Peyer's patch (tissue), 4 donors: ENCODE results near the gene PCTP. TPM values are rescaled to one million over a fixed set of nuclear protein-coding genes. Genes with fewer than 3 reads are reported as not detected.

Source experiments
- DNase-seq, 3 donors: peaks; one replicate each; pipeline ENCODE4 v3.0.0-alpha.2; 2017 to 2019
- H3K27ac ChIP-seq, 4 donors: fragments of 200-600 bp; sonication (generic); one replicate each; pipeline ENCODE4 v1.5.1; 2016 to 2019
- H3K27me3 ChIP-seq, 2 donors: fragments of 200-600 bp; sonication (generic); one replicate each; pipeline ENCODE4 v1.5.1; 2019
- H3K36me3 ChIP-seq, 3 donors: fragments of 200-600 bp; sonication (generic); one replicate each; pipeline ENCODE4 v1.5.1; 2016 to 2019
- H3K4me1 ChIP-seq, 4 donors: fragments of 200-600 bp; sonication (generic); one replicate each; pipeline ENCODE4 v1.5.1; 2016 to 2019
- H3K4me3 ChIP-seq, 4 donors: fragments of 200-600 bp; sonication (generic); 1 replicate in 3 of 4; 2 replicates in 1 of 4; pipeline ENCODE4 v1.5.1; 2016 to 2019; ENCODE audit warnings: mild to moderate bottlenecking in 1 of 4
- H3K9me3 ChIP-seq, 4 donors: fragments of 200-600 bp; sonication (generic); one replicate each; pipeline ENCODE4 v1.5.1; 2016 to 2019; ENCODE audit warnings: mild to moderate bottlenecking in 1 of 4
- POLR2A ChIP-seq, 2 donors: fragments of 450-650 bp; IDR thresholded peaks; one replicate each; pipeline ENCODE4 v1.5.1; 2017; ENCODE audit warnings: antibody characterized with exemption in 2 of 2, mild to moderate bottlenecking in 2 of 2, moderate library complexity in 2 of 2
- total RNA-seq, 4 donors: library from RNA; depleted of rRNA; stranded (reverse); fragments of >200 nt; gene quantifications; one replicate each; pipeline ENCODE4 v1.1.0, GENCODE V29; 2016
- TF ChIP-seq, protein P1 (sequence below), 6 experiments: fragments of 450-650 bp in 4 of 6; fragments of 200-600 bp in 2 of 6; sonication (generic) in 1 of 6; IDR thresholded peaks; one replicate each; pipeline ENCODE4 v1.5.1; 2017 to 2019; ENCODE audit warnings: antibody characterized with exemption in 6 of 6, mild to moderate bottlenecking in 3 of 6, moderate library complexity in 1 of 6

The PCTP gene
- total RNA-seq, 4 donors from 2014 or later = 16.0 to 35.5 (median 26.5) TPM

DNA sequence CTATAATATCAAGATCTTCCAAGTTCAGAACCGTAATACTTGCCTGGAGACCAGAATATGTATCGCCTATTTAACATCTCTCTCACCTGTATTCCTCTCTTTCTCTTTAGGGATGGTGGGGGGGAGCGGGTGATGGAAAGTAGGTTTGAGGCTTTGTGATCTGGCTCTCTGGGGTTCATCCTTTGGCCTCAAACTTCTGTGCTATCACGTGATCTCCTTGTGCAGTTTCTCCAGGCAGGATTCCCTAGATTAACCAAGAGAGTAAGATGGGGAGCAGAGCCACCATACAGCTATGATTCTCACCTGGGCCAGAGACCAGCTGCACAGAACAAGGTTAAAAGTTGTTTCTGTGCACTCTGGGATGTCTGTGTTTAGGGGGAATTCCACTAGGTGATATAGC is 33.4 kb upstream of the PCTP start:
- Histone ChIP-seq H3K4me1 (no peaks in the 10 kb centered on the region), H3K4me3 (no peak overlapping the region), H3K9me3 (no peaks in the 10 kb centered on the region), H3K36me3 (no peaks in the 10 kb centered on the region), H3K27ac (no peak overlapping the region), H3K27me3 (no peaks in the 10 kb centered on the region)
- DNase-seq = no peak
- TF ChIP-seq POLR2A (IDR thresholded peaks at IDR 0.05) = no peak
- TF ChIP-seq, protein P1, sequence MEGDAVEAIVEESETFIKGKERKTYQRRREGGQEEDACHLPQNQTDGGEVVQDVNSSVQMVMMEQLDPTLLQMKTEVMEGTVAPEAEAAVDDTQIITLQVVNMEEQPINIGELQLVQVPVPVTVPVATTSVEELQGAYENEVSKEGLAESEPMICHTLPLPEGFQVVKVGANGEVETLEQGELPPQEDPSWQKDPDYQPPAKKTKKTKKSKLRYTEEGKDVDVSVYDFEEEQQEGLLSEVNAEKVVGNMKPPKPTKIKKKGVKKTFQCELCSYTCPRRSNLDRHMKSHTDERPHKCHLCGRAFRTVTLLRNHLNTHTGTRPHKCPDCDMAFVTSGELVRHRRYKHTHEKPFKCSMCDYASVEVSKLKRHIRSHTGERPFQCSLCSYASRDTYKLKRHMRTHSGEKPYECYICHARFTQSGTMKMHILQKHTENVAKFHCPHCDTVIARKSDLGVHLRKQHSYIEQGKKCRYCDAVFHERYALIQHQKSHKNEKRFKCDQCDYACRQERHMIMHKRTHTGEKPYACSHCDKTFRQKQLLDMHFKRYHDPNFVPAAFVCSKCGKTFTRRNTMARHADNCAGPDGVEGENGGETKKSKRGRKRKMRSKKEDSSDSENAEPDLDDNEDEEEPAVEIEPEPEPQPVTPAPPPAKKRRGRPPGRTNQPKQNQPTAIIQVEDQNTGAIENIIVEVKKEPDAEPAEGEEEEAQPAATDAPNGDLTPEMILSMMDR (IDR thresholded peaks at IDR 0.05) = no peak

DNA sequence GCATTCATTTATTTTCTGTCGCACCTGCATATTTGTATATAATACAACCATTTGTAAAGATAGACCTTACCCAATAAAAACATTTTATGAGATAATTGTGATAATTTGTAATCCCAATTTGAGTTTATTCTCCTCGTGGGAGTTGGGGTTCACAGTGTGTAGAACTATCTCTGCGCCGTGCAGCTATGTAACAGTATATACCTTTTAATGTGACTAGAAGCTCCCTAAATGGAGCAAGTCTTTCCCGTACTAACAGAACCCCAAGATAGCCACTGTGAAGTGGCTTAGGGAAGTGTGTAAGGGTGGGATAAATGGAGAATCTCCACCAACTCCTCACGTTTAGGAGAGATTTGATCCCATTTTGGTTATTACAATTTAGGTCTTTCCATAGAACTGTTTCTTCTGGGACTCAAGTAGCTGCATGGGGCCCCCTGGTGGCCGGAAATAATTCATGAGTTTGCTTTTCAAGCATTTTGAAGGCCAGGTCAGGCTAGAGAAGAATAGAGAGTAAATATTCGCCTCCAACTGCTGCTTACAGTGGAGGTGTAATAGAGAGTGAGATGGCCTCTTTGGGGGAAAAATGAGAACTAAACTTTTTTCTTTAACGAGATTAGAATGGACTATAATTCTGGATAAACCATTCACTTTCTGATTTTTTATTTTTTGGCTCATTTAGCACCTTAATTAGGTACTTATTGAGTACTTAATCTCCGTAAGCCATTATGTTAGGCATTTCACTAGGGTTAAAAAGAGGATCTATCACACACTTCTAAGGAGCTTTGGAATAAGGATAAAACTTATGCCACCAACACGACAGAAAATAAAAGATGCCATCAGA is 32.7 kb upstream of the PCTP start:
- H3K9me3 ChIP-seq = no peaks in the 10 kb centered on the region
- no peaks in the 10 kb centered on the region for H3K27me3 ChIP-seq
- peak; percentile 56 to 93 (median 75) for DNase-seq
- H3K36me3 ChIP-seq = no peaks in the 10 kb centered on the region
- H3K4me1 ChIP-seq = no peaks in the 10 kb centered on the region
- H3K4me3 ChIP-seq = no peak overlapping the region
- no peak overlapping the region for H3K27ac ChIP-seq
- no peak for TF ChIP-seq POLR2A (IDR thresholded peaks at IDR 0.05)
- TF ChIP-seq, protein P1 (IDR thresholded peaks at IDR 0.05) = peak; percentile 58 to 82 (median 68)

DNA sequence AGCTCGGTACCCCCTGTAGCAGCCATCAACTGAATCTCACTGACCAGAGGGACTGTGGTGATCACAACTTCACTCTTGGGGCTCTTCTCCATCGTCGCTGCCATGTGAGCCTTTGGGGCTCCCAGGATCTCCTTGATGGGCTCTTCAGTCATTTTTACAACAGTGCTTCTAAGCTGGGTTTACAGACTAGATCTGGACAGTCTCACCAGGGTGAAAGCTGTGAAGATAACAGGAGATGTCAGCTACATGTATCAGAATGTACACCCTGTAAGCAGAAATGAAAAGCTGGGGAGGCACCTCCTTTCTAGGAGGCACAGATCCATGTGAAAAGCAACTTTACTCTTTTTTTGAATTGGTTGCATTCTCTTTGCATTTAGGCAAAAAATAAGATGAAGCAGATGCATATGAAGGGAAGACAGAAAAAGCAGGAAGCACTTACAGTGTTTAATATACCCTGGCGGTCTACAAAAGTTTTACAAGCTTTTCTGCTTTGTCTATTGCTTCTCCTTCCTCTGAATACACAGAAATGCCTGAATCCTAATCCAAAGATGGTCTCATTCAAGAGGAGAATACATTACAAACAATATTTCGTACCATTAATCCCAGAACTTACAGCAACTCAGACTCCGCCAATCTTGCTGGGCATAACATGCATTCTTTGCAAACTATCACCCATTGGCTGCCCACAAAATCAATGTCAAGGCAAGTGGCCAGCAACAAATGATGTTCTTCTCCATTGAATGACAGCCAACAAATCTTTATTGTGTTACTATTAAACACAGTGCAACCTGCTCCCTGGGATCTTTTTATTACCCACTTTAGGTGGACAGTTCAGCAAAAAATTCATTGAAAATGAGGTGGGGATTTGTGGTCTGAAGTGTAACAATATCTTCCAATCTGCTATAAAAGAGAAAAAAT is 29.7 kb upstream of the PCTP start:
- Histone ChIP-seq H3K4me1 (no peaks in the 10 kb centered on the region), H3K36me3 (no peaks in the 10 kb centered on the region), H3K27me3 (no peaks in the 10 kb centered on the region), H3K27ac (peak overlapping the region in 1 of 4 donors; percentile 5), H3K9me3 (no peaks in the 10 kb centered on the region), H3K4me3 (peak overlapping the region in 3 of 4 donors; percentile 16 to 41 (median 17))
- TF ChIP-seq POLR2A (IDR thresholded peaks at IDR 0.05) = no peak
- TF ChIP-seq, protein P1 (IDR thresholded peaks at IDR 0.05) = no peak
- no peak for DNase-seq

DNA sequence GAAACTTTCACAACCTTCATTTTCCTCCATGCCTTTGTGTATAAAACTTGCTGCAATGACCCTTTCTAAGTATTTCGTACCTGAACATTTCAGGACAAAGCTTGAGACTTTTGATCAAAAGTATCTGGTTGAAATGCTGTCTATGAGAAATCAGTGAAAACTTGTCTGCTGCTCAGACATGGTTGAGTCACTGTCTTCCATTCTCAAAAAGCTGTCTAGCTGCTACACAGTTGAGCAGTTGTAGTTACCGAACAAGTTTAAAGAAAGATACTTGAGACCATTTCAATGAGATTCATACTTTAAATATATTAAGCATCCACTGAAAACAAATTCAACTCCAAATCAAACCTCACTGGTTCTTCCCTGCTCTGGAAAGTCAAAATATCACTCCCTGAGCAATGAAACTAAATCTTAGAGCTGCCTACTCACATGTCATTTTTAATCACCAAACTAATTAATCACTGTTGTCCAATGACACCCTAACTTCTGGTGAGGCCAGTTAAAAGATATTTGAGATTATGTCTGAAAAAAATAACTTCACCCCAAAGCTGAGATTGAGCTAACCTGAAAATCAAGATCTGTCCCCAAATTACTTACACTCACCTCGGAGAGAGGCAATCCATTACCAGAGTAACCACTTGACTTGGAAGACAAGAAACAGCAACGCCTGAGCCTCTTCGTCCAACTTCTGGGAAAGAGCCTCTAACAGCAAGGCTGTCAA is 28.7 kb upstream of the PCTP start:
- TF ChIP-seq POLR2A (IDR thresholded peaks at IDR 0.05) = no peak
- TF ChIP-seq, protein P1 (IDR thresholded peaks at IDR 0.05) = no peak
- H3K4me3 ChIP-seq = peak overlapping the region in 3 of 4 donors; percentile 16 to 41 (median 17)

More for the DNA sequence above, 28.7 kb upstream of the PCTP start:
- Histone ChIP-seq H3K36me3 (no peaks in the 10 kb centered on the region), H3K4me1 (no peaks in the 10 kb centered on the region), H3K27me3 (no peaks in the 10 kb centered on the region), H3K9me3 (no peaks in the 10 kb centered on the region), H3K27ac (peak overlapping the region; percentile 13 to 82 (median 38))
- DNase-seq = no peak
